K562 (cell line): ENCODE results near the gene CHCHD4. TPM values are rescaled to one million over a fixed set of nuclear protein-coding genes. Genes with fewer than 3 reads are reported as not detected.

ENCODE experiments used
- FOXJ2 ChIP-seq: fragments of 200-800 bp; sonication (Bioruptor generic); IDR thresholded peaks from 2 replicates; pipeline ENCODE4 v1.6.1; 2016; ENCODE audit warnings: missing genetic modification characterization, missing compliant biosample characterization
- HMGN3 ChIP-seq: IDR thresholded peaks from 2 replicates; pipeline ENCODE4 v1.6.1; 2011; ENCODE audit warnings: borderline replicate concordance, low read depth, mild to moderate bottlenecking, mixed read lengths, low read length; ENCODE audit not compliant: insufficient read length; ENCODE audit errors: extremely low read depth
- NONO ChIP-seq, 2 experiments: fragments of 200-400 bp in 1 of 2; fragments of 450-650 bp in 1 of 2; formaldehyde crosslinking in 1 of 2; IDR thresholded peaks; 2 replicates each; pipeline ENCODE4 v1.6.1; 2017; ENCODE audit warnings: low read depth in 2 of 2, mild to moderate bottlenecking in 2 of 2, moderate library complexity in 2 of 2, low read length in 1 of 2
- NR2C1 ChIP-seq, 2 experiments: fragments of 450-650 bp; IDR thresholded peaks; 2 replicates each; pipeline ENCODE4 v1.6.1; 2017; ENCODE audit warnings: mild to moderate bottlenecking in 2 of 2, antibody characterized with exemption in 1 of 2, inconsistent platforms in 1 of 2, missing compliant biosample characterization in 1 of 2, missing genetic modification characterization in 1 of 2
- RBM15 ChIP-seq: fragments of 200-400 bp; formaldehyde crosslinking; IDR thresholded peaks from 2 replicates; pipeline ENCODE4 v1.6.1; 2018; ENCODE audit warnings: mild to moderate bottlenecking, low read length, moderate library complexity; ENCODE audit not compliant: insufficient read depth
- SMC3 ChIP-seq: conservative IDR thresholded peaks from 2 replicates; pipeline ENCODE4 v1.6.1; 2011; ENCODE audit warnings: low read depth, low read length, improper control_type of control experiment; ENCODE audit not compliant: insufficient read depth
- ZNF583 ChIP-seq: fragments of 250-450 bp; sonication (Bioruptor Pico); IDR thresholded peaks from 2 replicates; pipeline ENCODE4 v1.4.0; 2020
- polyA plus RNA-seq, 8 experiments: library from polyadenylated mRNA; depleted of rRNA in 4 of 8; stranded (reverse) in 5 of 8; unstranded in 3 of 8; fragments of >200 nt; fragmentation: Nextera tagmentation in 2 of 8; fragmentation: Illumina TruSeq in 1 of 8; extraction: Ambion mirVana in 2 of 8; extraction: Trizol in 1 of 8; gene quantifications; 2 replicates each; pipeline versions ENCODE4 v1.2.1 to v1.2.3, GENCODE V29; 2011 to 2014; ENCODE audit warnings: inconsistent platforms in 1 of 8, missing spikeins in 1 of 8
- total RNA-seq, 7 experiments: library from RNA; depleted of rRNA in 6 of 7; stranded (reverse); fragments of >200 nt in 6 of 7; fragmentation: Illumina TruSeq in 2 of 7; extraction: Trizol in 2 of 7; gene quantifications; 2 replicates each; pipeline versions ENCODE4 v1.2.1 to v1.2.3, GENCODE V29; 2011 to 2021; ENCODE audit warnings: low replicate concordance in 1 of 7
- TF ChIP-seq, protein P1 (sequence below): fragments of 450-650 bp; IDR thresholded peaks from 2 replicates; pipeline ENCODE4 v1.6.1; 2016; ENCODE audit warnings: mild to moderate bottlenecking, moderate library complexity
- TF ChIP-seq, protein P2 (sequence below): fragments of 250-450 bp; sonication (Bioruptor Pico); IDR thresholded peaks from 2 replicates; pipeline ENCODE4 v1.4.0; 2020
- TF ChIP-seq, protein P3 (sequence below): fragments of 250-450 bp; sonication (Bioruptor Pico); IDR thresholded peaks from 2 replicates; pipeline ENCODE4 v1.5.0; 2021
- TF ChIP-seq, protein P4 (sequence below): fragments of 450-650 bp; IDR thresholded peaks from 2 replicates; pipeline ENCODE4 v1.6.1; 2014; ENCODE audit warnings: low read depth, mild to moderate bottlenecking, moderate library complexity, borderline replicate concordance

The CHCHD4 gene
- total and polyA plus RNA-seq, 9 of the 15 experiments (the other 6 are each of a cell fraction or from before 2014, with no cell fraction given), result 55.4 to 225 (median 77.2) TPM

DNA sequence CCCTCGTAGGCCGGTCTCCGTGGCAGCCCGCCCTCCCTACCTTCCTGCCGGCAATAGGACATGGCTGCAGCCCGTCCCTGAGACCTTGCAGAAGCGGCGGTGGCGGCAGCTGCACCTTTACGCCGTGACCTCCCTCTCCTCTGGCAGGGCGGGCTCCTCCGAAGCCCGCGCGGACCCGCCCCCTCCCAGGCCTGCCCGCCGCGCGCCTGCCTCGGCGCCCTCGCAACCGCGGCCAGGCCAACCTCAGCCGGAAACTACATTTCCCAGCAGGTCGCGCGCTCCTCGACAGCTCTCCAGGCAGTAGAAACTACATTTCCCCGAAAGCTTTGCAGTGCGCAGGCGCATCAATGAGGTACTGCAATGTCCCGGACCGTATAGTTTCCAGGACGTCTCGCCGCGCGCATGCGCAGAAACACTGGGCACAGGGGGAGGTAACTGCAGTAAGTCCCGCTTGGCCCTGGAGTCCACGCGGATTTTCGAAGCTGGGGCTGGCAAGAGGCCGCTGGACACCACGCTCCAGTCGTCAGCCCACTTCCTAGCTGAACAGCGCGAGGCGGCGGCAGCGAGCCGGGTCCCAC is at the start of gene CHCHD4, which contains the start of gene TMEM43 (continued):
- TF ChIP-seq, protein P1, sequence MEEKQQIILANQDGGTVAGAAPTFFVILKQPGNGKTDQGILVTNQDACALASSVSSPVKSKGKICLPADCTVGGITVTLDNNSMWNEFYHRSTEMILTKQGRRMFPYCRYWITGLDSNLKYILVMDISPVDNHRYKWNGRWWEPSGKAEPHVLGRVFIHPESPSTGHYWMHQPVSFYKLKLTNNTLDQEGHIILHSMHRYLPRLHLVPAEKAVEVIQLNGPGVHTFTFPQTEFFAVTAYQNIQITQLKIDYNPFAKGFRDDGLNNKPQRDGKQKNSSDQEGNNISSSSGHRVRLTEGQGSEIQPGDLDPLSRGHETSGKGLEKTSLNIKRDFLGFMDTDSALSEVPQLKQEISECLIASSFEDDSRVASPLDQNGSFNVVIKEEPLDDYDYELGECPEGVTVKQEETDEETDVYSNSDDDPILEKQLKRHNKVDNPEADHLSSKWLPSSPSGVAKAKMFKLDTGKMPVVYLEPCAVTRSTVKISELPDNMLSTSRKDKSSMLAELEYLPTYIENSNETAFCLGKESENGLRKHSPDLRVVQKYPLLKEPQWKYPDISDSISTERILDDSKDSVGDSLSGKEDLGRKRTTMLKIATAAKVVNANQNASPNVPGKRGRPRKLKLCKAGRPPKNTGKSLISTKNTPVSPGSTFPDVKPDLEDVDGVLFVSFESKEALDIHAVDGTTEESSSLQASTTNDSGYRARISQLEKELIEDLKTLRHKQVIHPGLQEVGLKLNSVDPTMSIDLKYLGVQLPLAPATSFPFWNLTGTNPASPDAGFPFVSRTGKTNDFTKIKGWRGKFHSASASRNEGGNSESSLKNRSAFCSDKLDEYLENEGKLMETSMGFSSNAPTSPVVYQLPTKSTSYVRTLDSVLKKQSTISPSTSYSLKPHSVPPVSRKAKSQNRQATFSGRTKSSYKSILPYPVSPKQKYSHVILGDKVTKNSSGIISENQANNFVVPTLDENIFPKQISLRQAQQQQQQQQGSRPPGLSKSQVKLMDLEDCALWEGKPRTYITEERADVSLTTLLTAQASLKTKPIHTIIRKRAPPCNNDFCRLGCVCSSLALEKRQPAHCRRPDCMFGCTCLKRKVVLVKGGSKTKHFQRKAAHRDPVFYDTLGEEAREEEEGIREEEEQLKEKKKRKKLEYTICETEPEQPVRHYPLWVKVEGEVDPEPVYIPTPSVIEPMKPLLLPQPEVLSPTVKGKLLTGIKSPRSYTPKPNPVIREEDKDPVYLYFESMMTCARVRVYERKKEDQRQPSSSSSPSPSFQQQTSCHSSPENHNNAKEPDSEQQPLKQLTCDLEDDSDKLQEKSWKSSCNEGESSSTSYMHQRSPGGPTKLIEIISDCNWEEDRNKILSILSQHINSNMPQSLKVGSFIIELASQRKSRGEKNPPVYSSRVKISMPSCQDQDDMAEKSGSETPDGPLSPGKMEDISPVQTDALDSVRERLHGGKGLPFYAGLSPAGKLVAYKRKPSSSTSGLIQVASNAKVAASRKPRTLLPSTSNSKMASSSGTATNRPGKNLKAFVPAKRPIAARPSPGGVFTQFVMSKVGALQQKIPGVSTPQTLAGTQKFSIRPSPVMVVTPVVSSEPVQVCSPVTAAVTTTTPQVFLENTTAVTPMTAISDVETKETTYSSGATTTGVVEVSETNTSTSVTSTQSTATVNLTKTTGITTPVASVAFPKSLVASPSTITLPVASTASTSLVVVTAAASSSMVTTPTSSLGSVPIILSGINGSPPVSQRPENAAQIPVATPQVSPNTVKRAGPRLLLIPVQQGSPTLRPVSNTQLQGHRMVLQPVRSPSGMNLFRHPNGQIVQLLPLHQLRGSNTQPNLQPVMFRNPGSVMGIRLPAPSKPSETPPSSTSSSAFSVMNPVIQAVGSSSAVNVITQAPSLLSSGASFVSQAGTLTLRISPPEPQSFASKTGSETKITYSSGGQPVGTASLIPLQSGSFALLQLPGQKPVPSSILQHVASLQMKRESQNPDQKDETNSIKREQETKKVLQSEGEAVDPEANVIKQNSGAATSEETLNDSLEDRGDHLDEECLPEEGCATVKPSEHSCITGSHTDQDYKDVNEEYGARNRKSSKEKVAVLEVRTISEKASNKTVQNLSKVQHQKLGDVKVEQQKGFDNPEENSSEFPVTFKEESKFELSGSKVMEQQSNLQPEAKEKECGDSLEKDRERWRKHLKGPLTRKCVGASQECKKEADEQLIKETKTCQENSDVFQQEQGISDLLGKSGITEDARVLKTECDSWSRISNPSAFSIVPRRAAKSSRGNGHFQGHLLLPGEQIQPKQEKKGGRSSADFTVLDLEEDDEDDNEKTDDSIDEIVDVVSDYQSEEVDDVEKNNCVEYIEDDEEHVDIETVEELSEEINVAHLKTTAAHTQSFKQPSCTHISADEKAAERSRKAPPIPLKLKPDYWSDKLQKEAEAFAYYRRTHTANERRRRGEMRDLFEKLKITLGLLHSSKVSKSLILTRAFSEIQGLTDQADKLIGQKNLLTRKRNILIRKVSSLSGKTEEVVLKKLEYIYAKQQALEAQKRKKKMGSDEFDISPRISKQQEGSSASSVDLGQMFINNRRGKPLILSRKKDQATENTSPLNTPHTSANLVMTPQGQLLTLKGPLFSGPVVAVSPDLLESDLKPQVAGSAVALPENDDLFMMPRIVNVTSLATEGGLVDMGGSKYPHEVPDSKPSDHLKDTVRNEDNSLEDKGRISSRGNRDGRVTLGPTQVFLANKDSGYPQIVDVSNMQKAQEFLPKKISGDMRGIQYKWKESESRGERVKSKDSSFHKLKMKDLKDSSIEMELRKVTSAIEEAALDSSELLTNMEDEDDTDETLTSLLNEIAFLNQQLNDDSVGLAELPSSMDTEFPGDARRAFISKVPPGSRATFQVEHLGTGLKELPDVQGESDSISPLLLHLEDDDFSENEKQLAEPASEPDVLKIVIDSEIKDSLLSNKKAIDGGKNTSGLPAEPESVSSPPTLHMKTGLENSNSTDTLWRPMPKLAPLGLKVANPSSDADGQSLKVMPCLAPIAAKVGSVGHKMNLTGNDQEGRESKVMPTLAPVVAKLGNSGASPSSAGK, result peak; percentile 56; the same call in 1 of the 2 replicates
- 0 out of 2 replicates have a peak, but pooled peaks have one; percentile 11 for TF ChIP-seq SMC3
- no peak for TF ChIP-seq RBM15
- 0 out of 4 replicates have a peak, but pooled peaks of 1 of the 2 experiments have one; percentile 53 for TF ChIP-seq NONO (IDR thresholded peaks at IDR 0.05; ENCODE audit: low read depth in 2 of 2, low read length in 1 of 2)
- peak; percentile 55; the same call in 1 of the 2 replicates for TF ChIP-seq ZNF583 (CRISPR knock-in tag)
- TF ChIP-seq, protein P2, sequence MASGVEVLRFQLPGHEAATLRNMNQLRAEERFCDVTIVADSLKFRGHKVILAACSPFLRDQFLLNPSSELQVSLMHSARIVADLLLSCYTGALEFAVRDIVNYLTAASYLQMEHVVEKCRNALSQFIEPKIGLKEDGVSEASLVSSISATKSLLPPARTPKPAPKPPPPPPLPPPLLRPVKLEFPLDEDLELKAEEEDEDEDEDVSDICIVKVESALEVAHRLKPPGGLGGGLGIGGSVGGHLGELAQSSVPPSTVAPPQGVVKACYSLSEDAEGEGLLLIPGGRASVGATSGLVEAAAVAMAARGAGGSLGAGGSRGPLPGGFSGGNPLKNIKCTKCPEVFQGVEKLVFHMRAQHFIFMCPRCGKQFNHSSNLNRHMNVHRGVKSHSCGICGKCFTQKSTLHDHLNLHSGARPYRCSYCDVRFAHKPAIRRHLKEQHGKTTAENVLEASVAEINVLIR, result 0 out of 2 replicates have a peak, but pooled peaks have one; percentile 46
- peak; percentile 84 for TF ChIP-seq HMGN3
- 0 out of 2 replicates have a peak, but pooled peaks have one; percentile 12 for TF ChIP-seq FOXJ2 (tag)
- TF ChIP-seq, protein P3, sequence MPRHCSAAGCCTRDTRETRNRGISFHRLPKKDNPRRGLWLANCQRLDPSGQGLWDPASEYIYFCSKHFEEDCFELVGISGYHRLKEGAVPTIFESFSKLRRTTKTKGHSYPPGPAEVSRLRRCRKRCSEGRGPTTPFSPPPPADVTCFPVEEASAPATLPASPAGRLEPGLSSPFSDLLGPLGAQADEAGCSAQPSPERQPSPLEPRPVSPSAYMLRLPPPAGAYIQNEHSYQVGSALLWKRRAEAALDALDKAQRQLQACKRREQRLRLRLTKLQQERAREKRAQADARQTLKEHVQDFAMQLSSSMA (CRISPR knock-in tag), result 0 out of 2 replicates have a peak, but pooled peaks have one; percentile 88
- TF ChIP-seq, protein P4, sequence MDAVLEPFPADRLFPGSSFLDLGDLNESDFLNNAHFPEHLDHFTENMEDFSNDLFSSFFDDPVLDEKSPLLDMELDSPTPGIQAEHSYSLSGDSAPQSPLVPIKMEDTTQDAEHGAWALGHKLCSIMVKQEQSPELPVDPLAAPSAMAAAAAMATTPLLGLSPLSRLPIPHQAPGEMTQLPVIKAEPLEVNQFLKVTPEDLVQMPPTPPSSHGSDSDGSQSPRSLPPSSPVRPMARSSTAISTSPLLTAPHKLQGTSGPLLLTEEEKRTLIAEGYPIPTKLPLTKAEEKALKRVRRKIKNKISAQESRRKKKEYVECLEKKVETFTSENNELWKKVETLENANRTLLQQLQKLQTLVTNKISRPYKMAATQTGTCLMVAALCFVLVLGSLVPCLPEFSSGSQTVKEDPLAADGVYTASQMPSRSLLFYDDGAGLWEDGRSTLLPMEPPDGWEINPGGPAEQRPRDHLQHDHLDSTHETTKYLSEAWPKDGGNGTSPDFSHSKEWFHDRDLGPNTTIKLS, result peak; percentile 96
- TF ChIP-seq NR2C1 (IDR thresholded peaks at IDR 0.05), result no peak
- peak; percentile 88 for TF ChIP-seq NR2C1 (tag; IDR thresholded peaks at IDR 0.05)
